Loucy (cell line): Measurements from ENCODE around the gene TADA1.

Experiments used
- CTCF ChIP-seq: fragments of 200-600 bp; sonication (generic); conservative IDR thresholded peaks from 2 replicates; pipeline ENCODE4 v1.5.1; 2014; ENCODE audit warnings: mild to moderate bottlenecking, antibody characterized with exemption, low read length
- EZH2phosphoT487 ChIP-seq: fragments of 200-600 bp; IDR thresholded peaks from 2 replicates; pipeline ENCODE4 v1.6.1; 2018; ENCODE audit warnings: antibody characterized with exemption, mild to moderate bottlenecking, moderate library complexity, borderline replicate concordance

- TF ChIP-seq CTCF (no peak), EZH2phosphoT487 (no peak)
These were observed 20.5 kb downstream of the TADA1 start for GRCh38 chr1:166855558-166855957.
